D341Med (cell line): ENCODE results near the gene CARMIL1.

ENCODE experiments used
- DNase-seq: peaks from one replicate; pipeline ENCODE4 v3.0.0; 2012; ENCODE audit warnings: low spot score

Gene CARMIL1

DNA sequence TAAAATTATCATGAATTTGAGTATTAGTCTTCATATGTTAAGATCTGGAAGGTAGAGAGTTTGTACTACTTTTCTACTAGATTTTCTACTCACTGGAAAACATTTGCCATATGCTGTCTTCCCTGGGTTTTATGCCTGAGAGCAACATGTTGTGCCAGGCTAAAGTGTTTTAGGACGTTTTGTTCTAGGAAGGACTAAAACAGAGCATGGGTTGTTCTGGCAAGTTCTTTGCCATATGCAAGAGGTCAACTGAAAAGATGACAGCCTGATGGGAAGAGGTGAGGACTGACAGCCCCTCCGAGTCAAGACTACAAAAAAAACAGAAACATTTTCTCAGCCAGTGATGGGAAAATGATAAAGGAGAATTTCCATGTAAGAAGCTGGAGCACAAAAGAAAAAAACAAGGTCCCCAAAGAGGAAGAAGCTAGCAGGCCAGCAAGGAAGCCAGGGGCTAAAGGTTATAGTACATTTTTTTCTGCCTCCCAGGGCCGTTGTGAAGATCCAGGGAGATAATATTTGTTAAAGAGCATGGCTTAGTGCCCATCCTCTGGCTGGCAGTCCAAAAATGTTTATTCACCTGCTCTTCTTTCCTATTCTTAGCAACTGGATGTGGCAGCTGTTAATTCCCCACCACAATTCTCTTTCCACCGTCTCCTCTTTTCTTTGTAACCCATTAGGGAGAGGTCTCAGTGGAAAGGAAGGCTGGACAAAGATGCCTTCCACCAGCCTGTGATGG lies 380.6 kb downstream of the CARMIL1 start:
- no peak for DNase-seq

GRCh38 chr6:25660512-25660911 lies 381.3 kb downstream of the CARMIL1 start:
- no peak for DNase-seq

DNA sequence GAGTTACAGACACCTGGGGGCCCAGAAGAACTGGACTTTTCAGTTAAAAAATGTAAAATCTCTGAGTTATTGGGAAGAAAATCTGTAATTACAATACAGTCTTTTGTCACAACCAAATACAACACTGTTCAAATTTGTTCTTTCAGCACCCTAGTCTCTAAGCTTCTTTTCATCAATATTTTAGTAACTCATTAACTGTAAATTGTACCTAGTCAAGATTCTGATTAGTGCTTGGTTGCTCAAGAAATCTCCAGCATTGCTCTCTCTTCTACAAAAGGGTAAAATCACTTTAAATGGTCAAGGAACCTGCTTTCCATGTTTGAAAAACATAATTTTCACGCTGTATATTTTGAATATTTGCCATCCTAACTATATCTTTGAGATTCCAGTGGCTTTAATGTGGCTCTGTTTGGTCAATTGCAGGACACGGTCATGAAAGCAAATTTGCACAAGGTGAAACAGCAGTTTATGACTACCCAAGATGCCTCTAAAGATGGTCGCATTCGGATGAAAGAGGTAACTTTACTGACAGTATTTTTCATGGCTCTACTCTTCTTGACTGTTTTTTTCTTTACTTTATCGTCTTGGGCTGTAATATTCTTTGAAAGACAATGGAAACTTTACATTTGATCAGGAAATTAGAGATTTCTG lies 382.1 kb downstream of the CARMIL1 start:
- no peak for DNase-seq

DNA sequence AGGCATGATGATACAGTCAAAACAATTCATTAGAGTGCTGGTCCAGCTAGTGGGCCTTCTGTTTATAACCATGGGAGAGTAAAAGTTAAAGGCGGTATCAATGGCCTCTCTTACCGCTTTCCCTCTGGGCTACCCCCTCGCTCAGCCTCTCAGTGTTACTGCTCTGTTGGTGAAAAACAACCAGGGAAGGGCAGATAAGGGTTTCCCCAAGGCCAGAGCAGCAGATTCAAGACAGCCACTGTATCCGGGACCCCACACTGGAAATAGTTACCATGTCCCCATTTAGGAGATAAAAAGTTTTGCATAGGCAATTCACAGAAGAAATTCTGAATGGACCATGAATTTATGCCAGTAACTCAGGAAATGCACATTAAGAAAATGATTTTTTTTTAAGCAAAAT lies 386.3 kb downstream of the CARMIL1 start:
- DNase-seq = no peak

DNA sequence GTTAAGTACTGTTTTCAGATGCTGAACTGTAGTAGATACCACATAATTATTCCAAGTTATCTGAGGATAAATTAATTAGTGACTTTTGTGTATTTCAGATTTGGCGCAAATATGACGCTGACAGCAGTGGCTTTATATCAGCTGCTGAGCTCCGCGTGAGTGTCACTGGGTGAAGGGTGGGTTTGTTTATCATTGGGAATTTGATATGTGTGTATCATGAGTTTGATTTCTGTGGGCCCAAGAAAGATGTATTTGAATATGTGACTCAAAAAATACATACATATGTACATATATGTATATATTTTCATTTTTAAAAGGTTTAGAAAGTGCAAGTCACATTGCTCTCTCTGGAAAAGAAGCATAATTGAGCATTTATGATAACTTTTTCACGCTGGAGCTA lies 390.2 kb downstream of the CARMIL1 start:
- no peak for DNase-seq
